SK-N-SH (cell line): ENCODE measurements around the gene LEF1. TPM values are rescaled to one million over a fixed set of nuclear protein-coding genes. Genes with fewer than 3 reads are reported as not detected.
A peak's percentile ranks its signal among the peaks of the same experiment; 100 is the strongest.

ENCODE experiments used
- CTCF ChIA-PET: fragments of 300-600, 350-600 bp; formaldehyde crosslinking; extraction: SDS; loops from one replicate; lab custom pipeline; 2021; lab: Yijun Ruan, JAX
- POLR2A ChIA-PET: fragments of 350-600 bp; sonication (Branson Sonifier 250); formaldehyde crosslinking; extraction: SDS; loops from one replicate; lab custom pipeline; 2020; ENCODE audit warnings: antibody characterized with exemption, inconsistent platforms; lab: Yijun Ruan, JAX
- DNase-seq: peaks from one replicate; pipeline ENCODE4 v3.0.0; 2012
- H2AFZ ChIP-seq: fragments of 200-600 bp; sonication (generic); 2 replicates; pipeline ENCODE4 v1.8.1; 2016; ENCODE audit warnings: antibody characterized with exemption, mild to moderate bottlenecking, low read depth
- H3F3A ChIP-seq: fragments of 200-600 bp; sonication (generic); replicated peaks from 2 replicates; pipeline ENCODE3; 2016; ENCODE audit warnings: antibody characterized with exemption, mild to moderate bottlenecking; ENCODE audit not compliant: insufficient read depth
- H3K27ac ChIP-seq, 2 experiments: fragments of 200-500 bp in 1 of 2; fragments of 200-600 bp in 1 of 2; sonication (Bioruptor generic) in 1 of 2; sonication (generic), shearing (Covaris generic) in 1 of 2; 2 replicates each; pipeline versions ENCODE4 v1.5.1 to v1.6.1; 2014 to 2016; ENCODE audit warnings: low read depth in 2 of 2, inconsistent platforms in 1 of 2, low read length in 1 of 2, mild to moderate bottlenecking in 1 of 2, mixed read lengths in 1 of 2
- H3K27me3 ChIP-seq: fragments of 200-600 bp; sonication (generic), shearing (Covaris generic); 2 replicates; pipeline ENCODE4 v1.6.1; 2016; ENCODE audit warnings: mixed run types; ENCODE audit not compliant: insufficient read depth
- H3K36me3 ChIP-seq, 2 experiments: fragments of 200-500 bp in 1 of 2; fragments of 200-600 bp in 1 of 2; sonication (Bioruptor generic) in 1 of 2; sonication (generic) in 1 of 2; replicated peaks in 1 of 2; 2 replicates each; pipeline versions ENCODE3 to v1.5.1; 2014 to 2016; ENCODE audit warnings: low read length in 1 of 2, mild to moderate bottlenecking in 1 of 2; ENCODE audit not compliant: insufficient read depth in 2 of 2, control insufficient read depth in 1 of 2
- H3K4me1 ChIP-seq, 2 experiments: fragments of 200-500 bp in 1 of 2; fragments of 200-600 bp in 1 of 2; sonication (Bioruptor generic) in 1 of 2; sonication (generic), shearing (Covaris generic) in 1 of 2; 2 replicates each; pipeline versions ENCODE4 v1.5.1 to v1.6.1; 2014 to 2016; ENCODE audit warnings: low read depth in 1 of 2, low read length in 1 of 2, mixed run types in 1 of 2; ENCODE audit not compliant: insufficient read depth in 2 of 2, control insufficient read depth in 1 of 2
- H3K4me2 ChIP-seq: fragments of 200-600 bp; sonication (generic), shearing (Covaris generic); 2 replicates; pipeline ENCODE4 v1.6.1; 2017; ENCODE audit warnings: mixed run types
- H3K4me3 ChIP-seq, 2 experiments: fragments of 200-500 bp in 1 of 2; fragments of 200-600 bp in 1 of 2; sonication (Bioruptor generic) in 1 of 2; sonication (generic), shearing (Covaris generic) in 1 of 2; 2 replicates each; pipeline versions ENCODE4 v1.5.1 to v1.8.1; 2014 to 2016; ENCODE audit warnings: low read depth in 2 of 2, inconsistent platforms in 1 of 2, low read length in 1 of 2, mild to moderate bottlenecking in 1 of 2, mixed read lengths in 1 of 2, moderate library complexity in 1 of 2
- H3K79me2 ChIP-seq: fragments of 200-600 bp; sonication (generic); 2 replicates; pipeline ENCODE4 v1.8.1; 2017; ENCODE audit warnings: mild to moderate bottlenecking; ENCODE audit not compliant: insufficient read depth
- H3K9ac ChIP-seq: fragments of 200-600 bp; sonication (generic); 2 replicates; pipeline ENCODE4 v1.6.1; 2017; ENCODE audit warnings: mixed run types
- H3K9me2 ChIP-seq: fragments of 200-600 bp; sonication (generic); 2 replicates; pipeline ENCODE4 v1.6.1; 2017; ENCODE audit warnings: mixed run types
- H3K9me3 ChIP-seq: fragments of 200-600 bp; sonication (generic); 2 replicates; pipeline ENCODE4 v1.6.1; 2017; ENCODE audit warnings: mixed run types, mild to moderate bottlenecking, moderate library complexity
- H4K20me1 ChIP-seq: fragments of 200-600 bp; sonication (generic); 2 replicates; pipeline ENCODE4 v1.6.1; 2017; ENCODE audit warnings: mild to moderate bottlenecking, mixed run types; ENCODE audit not compliant: insufficient read depth
- EZH2phosphoT487 ChIP-seq: fragments of 200-600 bp; sonication (generic); IDR thresholded peaks from 2 replicates; pipeline ENCODE4 v1.6.1; 2017; ENCODE audit warnings: low read depth, mixed run types, mild to moderate bottlenecking, antibody characterized with exemption, moderate library complexity, borderline replicate concordance
- FOSL2 ChIP-seq: IDR thresholded peaks from 2 replicates; pipeline ENCODE4 v1.4.0; 2012; ENCODE audit warnings: low read depth, mild to moderate bottlenecking, moderate library complexity, borderline replicate concordance
- GATA2 ChIP-seq: sonication (generic); formaldehyde crosslinking; IDR thresholded peaks from 2 replicates; pipeline ENCODE4 v1.5.0; 2020; ENCODE audit warnings: mild to moderate bottlenecking, missing genetic modification reagents
- MEF2A ChIP-seq: IDR thresholded peaks from 2 replicates; pipeline ENCODE4 v1.4.0; 2012; ENCODE audit warnings: low read depth, borderline replicate concordance
- NFIC ChIP-seq: IDR thresholded peaks from 2 replicates; pipeline ENCODE4 v1.4.0; 2012; ENCODE audit warnings: borderline replicate concordance
- NRF1 ChIP-seq: IDR thresholded peaks from 2 replicates; pipeline ENCODE4 v1.6.1; 2012; ENCODE audit warnings: low read depth, mild to moderate bottlenecking, low read length
- POLR2AphosphoS5 ChIP-seq: IDR thresholded peaks from 2 replicates; pipeline ENCODE4 v1.6.1; 2012; ENCODE audit warnings: low read depth, low read length
- REST ChIP-seq: IDR thresholded peaks from 2 replicates; pipeline ENCODE4 v1.6.1; 2012; ENCODE audit warnings: mild to moderate bottlenecking, low read depth, low read length, moderate library complexity
- RXRA ChIP-seq: IDR thresholded peaks from 2 replicates; pipeline ENCODE4 v1.4.0; 2012; ENCODE audit warnings: low read depth, mild to moderate bottlenecking, borderline replicate concordance
- SIN3A ChIP-seq: IDR thresholded peaks from 2 replicates; pipeline ENCODE4 v1.6.1; 2012; ENCODE audit warnings: low read depth, mild to moderate bottlenecking, low read length, moderate library complexity, borderline replicate concordance
- WGBS: methylation state at CpG from one replicate; pipeline ENCODE4 v1.1.6; 2017; ENCODE audit warnings: low lambda C conversion rate; 5-methylcytosine and 5-hydroxymethylcytosine counted together
- polyA plus RNA-seq, 3 experiments: library from polyadenylated mRNA; depleted of rRNA; stranded (reverse); fragments of >200 nt; gene quantifications; 2 replicates each; pipeline ENCODE4 v1.2.3, GENCODE V29; 2012
- TF ChIP-seq, protein P1 (sequence below): IDR thresholded peaks from 2 replicates; pipeline ENCODE4 v1.4.0; 2012; ENCODE audit warnings: low read depth

LEF1 gene
- polyA plus RNA-seq, 1 of the 3 experiments (the other 2 are of a cell fraction): 0.36 TPM

DNA sequence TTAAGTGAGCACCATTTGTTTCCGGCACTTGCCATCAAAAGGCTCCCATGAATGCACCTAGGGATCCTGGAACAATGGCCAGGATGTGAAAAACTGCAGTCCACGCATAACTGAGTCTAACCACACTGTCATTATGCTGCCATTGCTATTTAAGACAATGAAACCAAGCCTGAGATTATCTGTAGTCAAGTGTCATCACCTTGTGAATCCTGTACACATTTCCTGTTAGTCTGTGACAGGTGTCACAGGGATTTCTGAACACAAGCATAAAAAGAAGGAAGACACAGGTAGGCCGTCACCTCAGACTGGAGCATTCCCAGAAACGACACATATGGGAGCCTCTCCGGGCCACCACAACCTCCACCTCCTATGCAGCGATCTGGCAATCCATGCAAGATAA is 112.3 kb downstream of the LEF1 start:
- Histone ChIP-seq H3K4me3 (no peak overlapping the region), H3K4me2 (no peak overlapping the region), H3K79me2 (no peaks in the 10 kb centered on the region), H3K27me3 (peaks cover 85% of the 10 kb centered on the region), H3F3A (no peaks in the 10 kb centered on the region), H3K36me3 (no peaks in the 10 kb centered on the region), H2AFZ (no peak overlapping the region), H3K27ac (no peak overlapping the region), H3K4me1 (no peaks in the 10 kb centered on the region; a peak in 1 of 4 replicates), H3K9me2 (no peaks in the 10 kb centered on the region), H4K20me1 (no peaks in the 10 kb centered on the region), H3K9me3 (no peaks in the 10 kb centered on the region), H3K9ac (no peak overlapping the region)
- ChIA-PET CTCF (interaction anchor here (1.0 to 2.1 kb wide), 3 partner anchors 516 to 594 kb away, joined by 3 to 17 read pairs (median 6); partner anchors contain the start of gene OSTC), POLR2A (no interaction called here)
- 6% methylated on average over 6 of the region's 6 CpGs for WGBS
- no peak for TF ChIP-seq MEF2A
- TF ChIP-seq, protein P1, sequence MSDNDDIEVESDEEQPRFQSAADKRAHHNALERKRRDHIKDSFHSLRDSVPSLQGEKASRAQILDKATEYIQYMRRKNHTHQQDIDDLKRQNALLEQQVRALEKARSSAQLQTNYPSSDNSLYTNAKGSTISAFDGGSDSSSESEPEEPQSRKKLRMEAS: no peak
- TF ChIP-seq GATA2 (CRISPR knock-in tag): no peak
- no peak for TF ChIP-seq NFIC
- no peak for TF ChIP-seq RXRA
- TF ChIP-seq REST: no peak
- TF ChIP-seq EZH2phosphoT487: no peak
- TF ChIP-seq NRF1: no peak
- no peak for TF ChIP-seq POLR2AphosphoS5
- TF ChIP-seq SIN3A: no peak
- no peak for DNase-seq

DNA sequence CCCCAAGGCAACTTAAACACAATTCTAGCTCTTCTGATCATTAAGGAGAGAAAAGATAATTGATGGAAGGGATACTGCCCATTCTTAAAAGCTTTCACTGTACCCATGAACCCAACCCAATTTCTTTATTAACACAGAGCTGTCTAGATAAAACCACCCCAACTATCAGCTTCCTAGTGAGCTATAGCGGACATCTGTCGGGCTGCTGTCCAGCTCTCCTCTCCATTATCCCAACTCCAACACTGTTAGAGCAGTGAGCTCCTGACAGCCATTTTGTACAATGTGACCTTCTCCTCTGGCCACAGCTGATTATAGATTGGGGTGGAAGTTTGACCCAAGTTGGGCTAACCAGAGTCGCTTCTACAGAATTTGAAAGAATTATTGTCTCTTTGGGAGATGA is 112.9 kb downstream of the LEF1 start:
- Histone ChIP-seq H4K20me1 (no peaks in the 10 kb centered on the region), H3K27ac (no peak overlapping the region), H3K4me3 (no peak overlapping the region), H3K36me3 (no peaks in the 10 kb centered on the region), H3K9ac (no peak overlapping the region), H3K9me2 (no peaks in the 10 kb centered on the region), H3K4me2 (no peak overlapping the region), H3K27me3 (peaks cover 81% of the 10 kb centered on the region), H3K4me1 (no peaks in the 10 kb centered on the region; a peak in 1 of 4 replicates), H3K9me3 (no peaks in the 10 kb centered on the region), H2AFZ (no peak overlapping the region), H3F3A (no peaks in the 10 kb centered on the region), H3K79me2 (no peaks in the 10 kb centered on the region)
- ChIA-PET POLR2A (no interaction called here), CTCF (interaction anchor here (1.0 to 2.1 kb wide), 3 partner anchors 37 to 594 kb away, joined by 3 to 17 read pairs (median 12); partner anchors contain the start of gene OSTC)
- DNase-seq: no peak
- no peak for TF ChIP-seq FOSL2
- 0 out of 2 replicates have a peak, but pooled peaks have one; percentile 26 for TF ChIP-seq REST
- WGBS: 8% methylated on average over 3 of the region's 3 CpGs
